ENCODE data around the gene YTHDC2. TPM values are rescaled to one million over a fixed set of nuclear protein-coding genes. Genes with fewer than 3 reads are reported as not detected.

Gene YTHDC2
- total and polyA plus RNA-seq, 10 of the 15 experiments (the other 5 are each of a cell fraction or from before 2014, with no cell fraction given) = 3.8 to 25.8 (median 16.4) TPM

- TF ChIP-seq ZBTB11 (CRISPR knock-in tag; IDR thresholded peaks at IDR 0.05) = peak; percentile 24; the same call in 1 of the 2 replicates
- TF ChIP-seq NR2C1 (IDR thresholded peaks at IDR 0.05) = peak; percentile 63
- no peak for TF ChIP-seq SP1 (IDR thresholded peaks at IDR 0.05; ENCODE audit: low read depth, low read length)
- 0 out of 2 replicates have a peak, but pooled peaks have one; percentile 62 for TF ChIP-seq RCOR1 (conservative IDR thresholded peaks at IDR 0.05; ENCODE audit: low read depth, low read length)
- TF ChIP-seq CHD2 (IDR thresholded peaks at IDR 0.05; ENCODE audit: borderline replicate concordance, low read depth, low read length) = no peak; the same call in 1 of the 2 replicates
- no peak for TF ChIP-seq BCL3 (IDR thresholded peaks at IDR 0.05; ENCODE audit: borderline replicate concordance, insufficient read depth, low read depth, low read length, poor library complexity, severe bottlenecking)
- TF ChIP-seq MYB (IDR thresholded peaks at IDR 0.05; ENCODE audit: borderline replicate concordance, low read depth, low read length) = no peak
- TF ChIP-seq EZH2 (IDR thresholded peaks at IDR 0.05; ENCODE audit: borderline replicate concordance, control insufficient read depth, low read depth, low read length) = no peak
- no peak for TF ChIP-seq ATF3 (IDR thresholded peaks at IDR 0.05; ENCODE audit: borderline replicate concordance, extremely low read depth, low read depth, low read length)
Observed at GRCh38 chr5:113513384-113514288, at the start of gene YTHDC2 (continued).
